ENCODE measurements around the gene DPYD.

DPYD gene

DNA sequence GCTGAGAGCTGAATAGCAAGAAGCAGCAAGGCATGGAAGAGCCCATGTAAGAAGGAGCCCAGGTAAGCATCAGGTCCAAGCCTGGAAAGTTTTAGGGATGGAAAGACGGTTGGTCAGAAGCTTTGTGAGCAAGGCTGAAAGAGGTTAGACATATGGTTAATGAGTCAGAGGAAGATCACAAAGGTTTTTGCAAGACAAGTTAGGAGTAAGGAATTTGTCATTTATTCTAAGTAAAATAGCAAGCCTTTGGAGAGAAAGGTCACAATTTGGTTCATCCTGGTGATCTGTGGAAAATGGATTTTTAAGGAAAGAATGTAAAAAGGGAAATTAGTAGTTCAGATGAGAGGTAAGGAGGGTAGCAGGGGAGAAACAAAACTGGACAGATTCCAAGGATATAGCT is 106.7 kb downstream of the DPYD start:
- no peak for FAIRE-seq
- TF ChIP-seq, protein P1, sequence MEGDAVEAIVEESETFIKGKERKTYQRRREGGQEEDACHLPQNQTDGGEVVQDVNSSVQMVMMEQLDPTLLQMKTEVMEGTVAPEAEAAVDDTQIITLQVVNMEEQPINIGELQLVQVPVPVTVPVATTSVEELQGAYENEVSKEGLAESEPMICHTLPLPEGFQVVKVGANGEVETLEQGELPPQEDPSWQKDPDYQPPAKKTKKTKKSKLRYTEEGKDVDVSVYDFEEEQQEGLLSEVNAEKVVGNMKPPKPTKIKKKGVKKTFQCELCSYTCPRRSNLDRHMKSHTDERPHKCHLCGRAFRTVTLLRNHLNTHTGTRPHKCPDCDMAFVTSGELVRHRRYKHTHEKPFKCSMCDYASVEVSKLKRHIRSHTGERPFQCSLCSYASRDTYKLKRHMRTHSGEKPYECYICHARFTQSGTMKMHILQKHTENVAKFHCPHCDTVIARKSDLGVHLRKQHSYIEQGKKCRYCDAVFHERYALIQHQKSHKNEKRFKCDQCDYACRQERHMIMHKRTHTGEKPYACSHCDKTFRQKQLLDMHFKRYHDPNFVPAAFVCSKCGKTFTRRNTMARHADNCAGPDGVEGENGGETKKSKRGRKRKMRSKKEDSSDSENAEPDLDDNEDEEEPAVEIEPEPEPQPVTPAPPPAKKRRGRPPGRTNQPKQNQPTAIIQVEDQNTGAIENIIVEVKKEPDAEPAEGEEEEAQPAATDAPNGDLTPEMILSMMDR (IDR thresholded peaks at IDR 0.05; ENCODE audit: insufficient read depth, missing control alignments) = no peak

DNA sequence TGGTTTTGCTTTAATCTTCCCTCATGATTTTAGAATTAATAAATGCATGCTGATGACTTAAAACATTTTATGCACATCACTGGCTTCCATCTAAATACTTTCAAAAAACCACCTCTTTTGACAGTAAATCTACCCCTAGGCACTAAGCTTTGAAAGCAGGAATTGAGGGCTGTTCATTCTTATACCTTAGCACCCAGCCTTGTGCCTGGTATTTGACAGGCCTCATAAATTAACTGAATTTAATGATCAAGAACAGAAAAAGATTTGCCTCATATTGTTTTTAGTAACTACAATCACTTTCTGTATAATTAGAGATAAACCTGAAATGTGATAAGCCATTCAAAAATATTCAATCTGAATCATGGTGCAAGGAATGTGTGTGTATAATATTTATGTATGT is 108.8 kb downstream of the DPYD start:
- TF ChIP-seq, protein P1 (IDR thresholded peaks at IDR 0.05; ENCODE audit: insufficient read depth, missing control alignments) = no peak
- DNase-seq (ENCODE audit: insufficient read length, low spot score) (no peak), FAIRE-seq (no peak)

More for the DNA sequence above, 106.7 kb downstream of the DPYD start:
- no peak for DNase-seq (ENCODE audit: insufficient read length, low spot score)

DNA sequence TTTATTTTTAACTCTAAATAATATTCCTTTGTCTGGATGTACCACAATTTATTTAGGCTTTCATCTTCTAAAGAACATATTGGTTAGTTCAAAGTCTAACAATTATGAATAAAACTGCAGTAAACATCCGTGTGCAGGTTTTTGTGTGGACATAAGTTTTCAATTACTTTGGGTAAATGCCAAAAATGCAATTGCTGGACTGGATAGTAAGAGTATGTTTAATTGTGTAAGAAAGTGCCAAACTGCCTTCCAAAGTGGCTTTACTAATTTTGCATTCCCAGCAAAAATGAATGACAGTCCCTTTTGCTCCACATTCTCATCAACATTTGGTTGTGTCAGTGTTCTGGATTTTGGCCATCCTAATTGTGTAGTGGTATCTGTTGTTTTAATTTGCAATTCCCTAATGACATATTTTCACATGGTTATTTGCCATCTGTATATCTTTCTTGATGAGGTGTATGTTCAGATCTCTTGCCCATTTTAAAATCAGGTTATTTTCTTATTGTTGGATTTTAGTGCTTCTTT is 113.8 kb downstream of the DPYD start:
- DNase-seq (ENCODE audit: insufficient read length, low spot score) (no peak), FAIRE-seq (no peak)
- TF ChIP-seq, protein P1 (IDR thresholded peaks at IDR 0.05; ENCODE audit: insufficient read depth, missing control alignments) = no peak

DNA sequence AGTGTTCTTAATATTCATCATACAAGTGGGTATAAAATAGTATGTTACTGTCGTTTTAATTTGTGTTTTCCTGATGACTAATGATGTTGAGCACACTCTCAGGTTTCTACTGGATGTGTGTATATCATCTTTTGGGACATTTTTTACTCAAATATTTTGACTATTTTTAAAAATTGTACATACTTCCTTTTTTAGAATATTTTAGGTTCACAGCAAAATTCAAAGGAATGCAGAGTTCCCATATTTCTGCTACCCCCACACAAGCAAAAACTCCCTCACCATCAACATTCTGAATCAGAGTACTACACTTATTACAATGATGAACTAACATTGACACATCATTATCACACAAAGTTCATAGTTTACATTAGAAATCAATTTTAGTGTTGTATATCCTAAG is 114.5 kb downstream of the DPYD start:
- TF ChIP-seq, protein P1 (IDR thresholded peaks at IDR 0.05; ENCODE audit: insufficient read depth, missing control alignments) = no peak
- no peak for DNase-seq (ENCODE audit: insufficient read length, low spot score)
- no peak for FAIRE-seq

DNA sequence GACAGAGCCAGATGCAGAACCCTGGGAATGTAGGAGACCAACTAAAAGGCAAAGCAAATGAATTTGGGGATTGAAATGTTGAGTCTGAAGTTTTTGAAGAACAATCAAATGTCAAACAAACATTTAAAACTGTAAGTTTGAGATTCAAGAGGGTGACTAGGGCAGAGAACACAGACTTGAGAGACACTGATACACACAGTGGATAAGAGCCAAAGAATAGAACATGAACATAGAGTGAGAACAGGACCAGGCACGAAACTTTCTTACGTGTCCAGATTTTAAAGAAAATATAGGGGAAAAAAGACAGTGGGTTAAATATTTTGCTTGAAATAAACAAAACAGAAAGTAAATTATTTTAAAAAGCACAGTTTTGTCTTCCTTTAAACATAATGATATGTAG is 115.7 kb downstream of the DPYD start:
- DNase-seq (ENCODE audit: insufficient read length, low spot score) (no peak), FAIRE-seq (no peak)
- TF ChIP-seq, protein P1 (IDR thresholded peaks at IDR 0.05; ENCODE audit: insufficient read depth, missing control alignments) = no peak

DNA sequence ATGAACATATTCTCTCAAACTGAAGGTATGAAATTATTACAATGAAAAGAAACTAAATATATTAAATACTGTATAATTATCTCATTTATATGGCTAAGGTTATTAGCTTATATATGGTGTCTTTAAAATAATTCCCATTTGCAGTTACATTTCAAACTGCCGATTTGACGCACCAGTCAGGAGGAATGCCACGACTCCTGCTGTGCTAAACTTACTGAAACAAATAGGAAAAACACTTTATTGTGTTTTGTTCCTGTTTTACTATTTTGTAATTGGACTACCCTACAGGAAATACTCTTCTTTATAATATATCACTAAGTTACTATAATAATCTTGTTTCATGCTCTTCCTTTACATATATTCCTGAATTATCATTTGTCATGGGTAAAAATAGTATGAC is 117.8 kb downstream of the DPYD start:
- no peak for FAIRE-seq

DNA sequence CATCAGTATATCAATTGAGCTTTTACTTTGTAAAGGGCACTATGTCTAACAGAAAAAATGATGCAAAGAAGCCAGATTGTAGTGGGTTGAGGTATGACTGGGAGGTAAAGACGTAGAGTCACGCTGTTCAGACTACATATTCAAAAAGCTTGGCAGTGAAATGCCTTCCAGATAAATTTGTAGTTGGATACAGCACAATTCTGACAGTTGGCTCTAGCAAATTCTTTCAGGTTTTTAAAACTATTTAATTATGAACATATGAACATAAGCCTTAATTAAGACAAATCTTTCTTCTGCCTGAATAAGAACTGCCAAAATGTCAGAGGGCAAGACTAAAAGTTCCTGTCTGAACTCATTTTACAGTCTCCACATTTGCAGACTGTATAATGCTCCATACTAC is 118.8 kb downstream of the DPYD start:
- TF ChIP-seq, protein P1 (IDR thresholded peaks at IDR 0.05; ENCODE audit: insufficient read depth, missing control alignments) = no peak
- FAIRE-seq (no peak), DNase-seq (ENCODE audit: insufficient read length, low spot score) (no peak)

More for the DNA sequence above, 117.8 kb downstream of the DPYD start:
- no peak for DNase-seq (ENCODE audit: insufficient read length, low spot score)
- TF ChIP-seq, protein P1 (IDR thresholded peaks at IDR 0.05; ENCODE audit: insufficient read depth, missing control alignments) = no peak
